UCSD-AML1 (cell line): Measurements from ENCODE around the gene BLMH.

Experiments used
- DNase-seq: peaks from one replicate; lab custom pipeline; 2025; ENCODE audit not compliant: unreplicated experiment; lab: John Stamatoyannopoulos, UW

Gene BLMH

GRCh38 chr17:30309591-30309990, 17.8 kb upstream of the BLMH start:
- no peak for DNase-seq

DNA sequence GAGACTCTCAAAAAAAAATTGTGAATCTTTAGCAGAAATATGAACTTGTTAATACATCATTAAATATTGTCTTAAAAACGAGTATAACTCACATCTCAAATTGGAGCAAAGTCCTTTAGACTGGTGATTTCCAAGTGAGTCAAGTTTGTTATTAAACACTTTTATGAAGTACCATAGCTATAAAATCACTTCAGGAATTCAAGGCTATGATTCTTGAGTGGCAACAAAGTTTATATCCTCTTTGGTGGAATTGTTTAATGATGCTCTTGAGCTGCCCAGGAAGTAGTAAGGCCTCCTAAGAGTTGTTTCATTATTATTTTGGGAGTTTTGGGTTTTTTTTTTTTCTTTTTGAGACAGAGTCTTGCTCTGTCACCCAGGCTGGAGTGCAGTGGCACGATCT, 16.7 kb upstream of the BLMH start:
- DNase-seq: no peak

GRCh38 chr17:30304778-30305177, 13.0 kb upstream of the BLMH start:
- DNase-seq: no peak

- no peak for DNase-seq
Measured at GRCh38 chr17:30302241-30302640, 10.5 kb upstream of the BLMH start.

GRCh38 chr17:30300818-30301217, 9.1 kb upstream of the BLMH start:
- DNase-seq: no peak

DNA sequence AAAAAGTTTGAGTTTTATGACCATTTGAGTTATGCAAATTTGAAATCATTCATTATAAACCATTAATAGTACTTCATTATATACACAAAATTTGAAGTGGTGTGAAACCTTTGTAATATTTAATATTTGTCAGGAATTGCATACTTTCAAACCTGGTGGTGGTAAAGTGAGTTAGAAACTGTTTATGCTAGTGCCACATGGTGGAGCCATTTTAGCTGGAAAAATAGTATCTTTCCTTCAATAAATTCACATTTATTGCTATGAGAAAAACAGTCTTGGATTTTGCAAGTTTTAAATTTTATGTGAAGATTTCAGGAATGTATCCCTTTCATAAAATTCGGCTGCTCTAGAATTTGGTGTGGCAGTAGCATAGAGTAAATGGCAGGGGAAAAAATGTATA, 7.3 kb upstream of the BLMH start:
- DNase-seq: no peak

GRCh38 chr17:30297715-30298114, 6.0 kb upstream of the BLMH start:
- DNase-seq: no peak

DNA sequence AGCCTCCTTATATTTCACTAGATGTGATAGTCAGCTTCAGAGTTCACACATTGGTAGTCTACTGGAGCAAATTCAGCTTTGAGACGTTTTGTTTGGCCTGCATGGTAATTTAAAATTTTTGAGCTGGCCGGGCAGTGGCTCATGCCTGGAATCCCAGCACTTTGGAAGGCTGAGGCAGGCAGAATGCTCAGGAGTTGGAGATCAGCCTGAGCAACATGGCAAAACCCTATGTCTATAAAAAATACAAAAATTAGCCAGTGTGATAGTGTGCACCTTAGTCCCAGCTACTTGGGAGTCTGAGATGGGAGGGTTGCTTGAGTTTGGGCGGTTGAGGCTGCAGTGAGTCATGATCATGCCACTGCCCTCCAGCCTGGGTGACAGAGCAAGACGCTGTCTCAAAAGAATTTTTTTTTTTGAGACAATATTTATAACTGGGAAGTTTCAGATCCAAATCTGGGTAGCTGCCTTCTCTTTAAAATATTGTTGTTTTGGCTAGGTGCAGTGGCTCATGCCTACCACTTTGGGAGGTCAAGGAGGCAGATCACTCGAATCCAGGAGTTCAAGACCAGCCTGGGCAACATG, 4.8 kb upstream of the BLMH start:
- no peak for DNase-seq

DNA sequence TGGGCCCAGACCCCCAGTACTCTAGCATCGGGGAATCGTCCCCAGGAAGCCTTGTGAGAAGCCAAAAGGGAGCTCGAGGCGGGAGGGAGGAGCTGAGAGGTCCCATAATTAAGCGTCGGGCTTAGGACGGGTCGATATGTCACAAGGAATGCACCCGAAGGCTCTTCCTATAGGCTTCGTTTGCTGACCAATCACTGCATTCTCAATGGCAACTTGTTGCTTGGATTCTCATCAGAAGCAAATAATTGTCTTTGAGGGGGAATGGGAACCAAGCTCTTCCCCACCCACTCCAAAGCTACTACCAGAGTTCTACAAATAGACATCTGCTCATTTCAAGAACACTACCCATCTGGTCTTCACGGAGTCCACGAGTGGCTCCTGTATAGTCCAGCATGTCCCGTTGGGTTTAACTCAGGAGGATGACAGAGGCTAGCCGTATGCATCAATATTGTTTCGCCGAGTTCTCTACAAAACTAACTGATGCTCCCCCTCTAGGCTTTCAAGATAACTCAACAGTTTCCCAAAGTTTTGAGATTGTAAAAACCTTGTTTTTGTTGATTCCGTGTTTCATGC, 628 bp upstream of the BLMH start:
- no peak for DNase-seq

GRCh38 chr17:30290696-30291542, 825 bp downstream of the BLMH start:
- peak; percentile 49 for DNase-seq

DNA sequence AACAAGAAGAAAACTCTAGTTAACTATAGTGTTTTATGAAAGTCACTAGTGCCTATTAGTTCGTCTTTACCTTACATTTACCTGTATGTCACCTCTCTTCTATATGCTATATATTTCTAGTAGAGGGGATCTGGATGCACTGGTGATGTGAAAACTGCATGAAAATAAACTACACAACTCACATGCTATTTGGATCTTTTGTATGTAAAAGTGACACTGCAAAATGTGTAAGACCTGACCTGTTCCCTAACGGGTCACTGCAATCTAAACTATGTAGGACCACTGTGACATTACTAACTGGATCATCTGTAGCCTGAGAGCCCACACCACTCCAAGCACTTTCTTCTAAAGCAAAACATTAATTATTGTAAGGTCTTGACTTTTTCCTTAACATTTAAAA, 1.7 kb downstream of the BLMH start:
- no peak for DNase-seq

- DNase-seq: no peak
Measured at GRCh38 chr17:30279156-30279555, 12.6 kb downstream of the BLMH start.

- no peak for DNase-seq
Measured at GRCh38 chr17:30278032-30278431, 13.7 kb downstream of the BLMH start.

DNA sequence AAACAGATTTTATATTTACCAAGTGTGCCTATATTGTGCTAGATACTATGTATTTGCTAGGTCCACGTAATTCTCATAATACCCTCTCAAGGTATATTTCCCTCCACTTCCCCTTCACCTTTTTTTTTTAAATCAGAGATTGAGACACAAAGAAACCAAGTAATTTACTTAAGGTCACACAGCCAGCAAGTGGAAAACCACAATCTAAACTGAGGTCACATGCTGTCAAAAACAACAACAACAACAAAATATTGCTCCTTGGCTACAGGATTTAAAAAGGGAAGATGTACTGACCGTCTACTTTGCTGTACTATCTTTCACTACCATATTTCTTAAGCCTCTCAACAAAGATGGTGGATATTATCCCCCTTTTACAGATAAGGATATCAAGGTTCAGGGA, 15.8 kb downstream of the BLMH start:
- DNase-seq: no peak

DNA sequence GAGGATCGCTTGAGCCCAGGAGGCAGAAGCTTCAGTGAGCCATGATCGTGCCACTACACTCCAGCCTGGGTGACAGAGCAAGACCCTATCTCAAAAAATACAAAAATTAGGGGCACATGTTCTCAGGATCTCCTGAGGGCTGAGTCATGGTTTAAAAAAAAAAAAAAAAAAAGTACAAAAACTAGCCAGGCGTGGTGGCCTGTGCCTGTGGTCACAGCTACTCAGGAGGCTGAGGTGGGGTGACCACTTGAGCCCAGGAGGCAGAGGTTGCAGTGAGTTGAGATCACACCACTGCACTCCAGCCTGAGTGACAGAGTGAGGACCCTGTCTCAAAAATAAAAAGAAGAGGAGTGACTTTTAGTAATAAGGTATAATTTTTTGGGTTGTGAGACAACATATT, 16.9 kb downstream of the BLMH start:
- DNase-seq: no peak

DNA sequence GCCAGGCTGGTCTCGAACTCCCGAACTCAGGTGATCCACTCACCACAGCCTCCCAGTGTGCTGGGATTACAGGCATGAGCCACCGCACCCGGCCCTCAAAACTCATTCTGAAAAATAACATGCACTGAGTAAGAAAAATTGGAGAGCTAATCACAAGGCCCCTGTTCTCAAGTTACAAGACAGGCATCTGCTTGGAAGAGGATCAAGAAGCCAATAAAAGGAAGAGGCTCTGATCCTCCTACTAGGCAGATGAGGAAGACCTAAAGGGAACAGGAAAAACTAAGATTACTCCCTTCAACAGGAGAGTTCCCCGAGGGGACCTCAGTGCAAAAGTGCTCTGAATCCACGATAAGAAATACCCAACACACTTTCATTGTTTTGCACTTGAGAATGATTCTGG, 18.4 kb downstream of the BLMH start:
- DNase-seq: no peak

- no peak for DNase-seq
Measured at GRCh38 chr17:30271102-30271501, 20.6 kb downstream of the BLMH start.

- no peak for DNase-seq
Measured at GRCh38 chr17:30267625-30268024, 24.1 kb downstream of the BLMH start.

GRCh38 chr17:30263552-30264333, 28.0 kb downstream of the BLMH start:
- no peak for DNase-seq

DNA sequence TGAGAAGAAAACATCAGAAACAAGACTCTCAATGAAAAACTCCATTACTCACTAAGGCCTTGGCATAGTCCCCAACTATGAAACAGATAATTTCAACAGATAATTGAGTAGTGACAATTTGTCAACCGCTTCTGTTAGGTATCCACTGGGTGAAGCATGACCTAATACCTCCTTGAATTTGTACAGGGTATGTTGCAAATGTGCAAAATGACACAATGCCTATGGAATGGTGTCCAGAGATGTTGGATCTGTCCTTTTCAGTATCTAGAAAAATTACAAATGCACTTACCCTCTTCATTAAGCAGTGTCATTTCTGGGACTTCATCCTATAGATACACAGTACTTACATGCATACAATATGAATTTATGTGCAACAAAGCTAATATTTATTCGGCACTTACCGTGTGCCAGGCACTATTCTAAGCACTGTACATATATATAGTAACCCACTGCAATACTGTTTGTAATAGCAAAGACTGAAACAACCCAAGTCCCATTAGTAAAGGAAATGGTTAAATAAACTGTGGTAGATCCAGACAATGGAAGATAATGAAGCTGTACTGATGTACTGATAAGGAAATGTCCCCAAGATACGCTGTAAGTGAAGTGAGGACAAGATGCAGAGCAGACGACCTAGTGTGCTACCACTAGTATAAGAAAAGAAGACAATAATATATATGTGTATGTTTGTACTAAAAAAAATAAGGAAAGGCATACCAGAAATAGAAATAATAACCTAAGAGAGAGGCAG, 34.8 kb downstream of the BLMH start:
- DNase-seq: no peak

DNA sequence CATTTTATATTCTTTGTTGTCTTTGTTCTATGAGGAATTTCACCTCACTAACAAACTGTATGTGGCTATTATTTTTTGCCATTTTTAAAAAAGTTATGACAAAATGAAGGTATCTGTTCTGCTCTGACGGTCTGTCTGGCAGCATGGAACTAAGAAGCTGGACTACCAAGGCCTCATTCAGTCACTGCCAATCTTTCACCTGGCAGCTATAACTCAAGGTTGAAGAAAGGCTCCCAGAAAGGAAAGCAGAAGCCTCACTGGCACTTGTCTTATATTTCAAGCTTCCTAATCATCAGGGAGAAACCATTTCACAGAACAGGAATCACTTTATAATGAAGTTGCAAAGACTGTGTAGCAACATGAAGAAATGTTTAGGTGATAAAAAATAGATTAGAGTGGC, 37.6 kb downstream of the BLMH start:
- DNase-seq: no peak
